Gastrocnemius medialis (tissue), 4 donors: ENCODE data around the gene LDLRAD3.

Source experiments
- CTCF ChIP-seq, 5 experiments: fragments of 450-650 bp in 3 of 5; fragments of 200-600 bp in 2 of 5; sonication (generic) in 2 of 5; IDR thresholded peaks in 4 of 5; conservative IDR thresholded peaks in 1 of 5; 1 replicate in 4 of 5; 2 replicates in 1 of 5; pipeline ENCODE4 v1.5.1; 2016 to 2019; ENCODE audit warnings: antibody characterized with exemption in 5 of 5, mild to moderate bottlenecking in 3 of 5, moderate library complexity in 3 of 5
- POLR2A ChIP-seq, 2 donors: fragments of 450-650 bp; IDR thresholded peaks; one replicate each; pipeline ENCODE4 v1.6.1; 2017; ENCODE audit warnings: antibody characterized with exemption in 2 of 2, mild to moderate bottlenecking in 2 of 2, moderate library complexity in 2 of 2

GRCh38 chr11:35943713-35944502 is at the start of gene LDLRAD3:
- TF ChIP-seq CTCF (IDR thresholded peaks at IDR 0.05 in 4 of 5, conservative IDR thresholded peaks at IDR 0.05 in 1 of 5) (no peak), POLR2A (IDR thresholded peaks at IDR 0.05) (peak; percentile 59 to 67)
